GM03348 (cell line): ENCODE data around the gene SORD.

ENCODE experiments used
- DNase-seq: peaks from one replicate; pipeline ENCODE4 v3.0.0; 2012; ENCODE audit warnings: low spot score

SORD gene

GRCh38 chr15:45116482-45117307 lies 93.7 kb downstream of the SORD start:
- no peak for DNase-seq

- no peak for DNase-seq
Measured at GRCh38 chr15:45117308-45118130, 94.5 kb downstream of the SORD start.

DNA sequence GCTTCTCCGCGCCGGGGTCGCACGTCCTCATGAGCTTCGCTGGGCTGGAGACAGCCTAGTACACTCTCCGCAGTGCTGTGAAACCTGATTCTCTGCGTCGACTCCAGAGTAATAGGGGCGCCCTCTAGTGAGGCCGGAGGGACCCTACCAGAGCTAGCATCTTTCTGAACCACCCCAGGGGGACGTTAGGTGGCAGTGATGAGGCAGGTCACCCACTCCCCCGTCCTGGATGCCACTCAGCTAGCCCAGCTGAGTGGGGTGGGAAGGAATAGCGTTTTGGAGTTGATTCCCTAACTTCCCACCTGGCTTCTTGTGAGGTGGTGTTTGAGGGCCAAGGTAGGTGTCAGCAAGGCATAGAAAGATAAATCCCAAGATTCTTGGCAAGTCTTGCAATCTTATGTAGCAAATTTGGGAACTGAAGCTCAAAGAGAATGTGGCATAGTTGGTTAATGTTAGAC lies 95.2 kb downstream of the SORD start:
- peak; percentile 97 for DNase-seq

DNA sequence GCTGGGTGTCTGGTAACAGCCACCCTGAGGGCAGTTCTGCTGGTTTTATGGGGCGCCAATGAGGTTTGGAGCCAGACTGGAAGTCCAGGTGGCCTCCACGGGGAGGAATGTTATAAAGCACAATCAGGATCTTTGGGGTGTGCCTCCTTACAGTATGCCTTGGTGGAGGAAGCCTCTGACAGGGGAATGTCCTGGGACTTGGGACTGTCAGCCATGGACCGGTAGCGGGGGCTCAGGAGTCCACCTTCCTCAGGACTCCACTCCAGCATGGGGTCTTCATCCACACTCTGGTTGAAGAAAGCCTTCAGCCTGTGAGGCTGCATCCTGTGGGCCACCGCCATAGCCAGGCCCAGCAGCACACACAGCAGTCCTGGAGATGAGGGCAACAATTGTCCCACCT lies 96.0 kb downstream of the SORD start:
- DNase-seq: no peak

- DNase-seq: no peak
Measured at GRCh38 chr15:45120081-45120972, 97.3 kb downstream of the SORD start.

DNA sequence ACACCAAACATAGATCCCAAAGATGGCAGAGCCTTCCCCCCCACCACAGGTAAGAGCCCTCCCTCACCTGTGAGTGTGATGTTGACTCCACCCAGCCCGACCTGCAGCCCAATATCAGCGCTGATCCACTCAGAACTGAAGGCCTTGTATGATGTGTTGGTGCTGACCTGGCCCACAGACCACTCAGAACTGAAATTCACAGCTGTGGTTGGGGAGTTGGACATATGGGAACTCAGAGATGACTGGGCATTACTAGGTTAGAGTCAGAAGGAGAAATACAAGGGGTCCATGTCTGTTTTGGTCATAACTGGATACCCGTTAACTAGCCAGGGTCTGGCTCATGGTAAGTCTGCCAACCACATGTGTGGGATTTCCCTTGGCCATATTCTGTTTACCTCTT lies 98.0 kb downstream of the SORD start:
- DNase-seq: no peak

DNA sequence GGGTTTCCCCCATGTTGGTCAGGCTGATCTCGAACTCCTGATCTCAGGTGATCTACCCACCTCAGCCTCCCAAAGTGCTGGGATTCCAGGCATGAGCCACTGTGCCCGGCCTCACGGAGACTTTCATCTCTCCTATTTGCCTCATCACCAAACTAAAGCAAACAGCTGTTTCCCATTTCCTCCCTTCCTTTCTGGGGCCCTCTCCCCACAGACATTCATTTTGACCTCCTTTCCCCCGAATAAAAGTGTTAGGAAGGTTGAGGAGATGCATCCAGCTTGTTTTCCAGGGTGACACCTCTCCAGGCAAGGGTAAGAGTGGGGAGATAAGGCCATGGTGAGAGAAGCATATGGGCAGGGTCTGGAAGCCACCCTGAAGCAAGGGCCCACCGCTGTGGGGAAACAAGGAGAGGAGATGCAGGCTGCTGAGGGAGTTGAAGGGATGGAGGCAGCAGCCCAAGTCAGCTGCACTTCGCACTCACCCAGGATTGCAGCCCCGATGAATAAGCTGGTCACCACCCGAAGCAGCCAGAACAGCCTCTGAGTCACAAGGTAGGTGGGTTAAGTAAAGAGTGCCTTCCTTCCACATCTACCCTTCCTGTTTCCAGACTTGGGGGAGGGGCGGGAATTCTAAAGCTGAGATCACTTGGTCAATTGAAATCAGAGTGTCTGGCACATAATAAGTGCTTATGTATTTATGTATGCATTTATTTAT lies 98.9 kb downstream of the SORD start:
- DNase-seq: peak; percentile 90

GRCh38 chr15:45122719-45123118 lies 99.7 kb downstream of the SORD start:
- no peak for DNase-seq

DNA sequence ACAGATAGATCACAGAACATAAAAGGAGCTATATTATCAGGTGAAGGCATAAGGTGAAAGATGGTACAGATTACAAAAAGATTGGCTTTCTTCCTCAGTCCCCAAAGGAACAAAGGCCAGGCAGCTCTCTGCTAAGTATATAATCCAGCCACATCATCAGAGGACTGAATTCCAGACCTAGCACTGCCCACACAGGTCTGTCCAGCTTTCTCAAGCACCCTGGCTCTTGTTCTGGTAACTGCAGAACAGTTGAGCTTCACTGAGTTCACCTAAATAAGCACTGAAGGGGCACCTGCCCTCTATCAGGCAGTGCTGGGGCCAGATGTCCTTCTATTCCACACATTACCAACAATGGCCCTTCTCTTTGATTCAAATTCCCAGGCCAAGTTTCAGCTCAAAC lies 100.4 kb downstream of the SORD start:
- DNase-seq: no peak

- DNase-seq: peak; percentile 51
Measured at GRCh38 chr15:45126535-45127158, 103.7 kb downstream of the SORD start.
